Skin epidermis (tissue), 12 donors: ENCODE measurements around the gene YKT6.
A peak's percentile ranks its signal among the peaks of the same experiment; 100 is the strongest.
"Not testable (repeated sequence)": the region's sequence is repeated elsewhere in the genome, so short reads cannot be mapped to it uniquely, and the experiment has no call there.

Experiments
- H3K27ac ChIP-seq, 21 experiments: fragments of 200-600 bp; sonication (generic) in 11 of 21; one replicate each; pipeline ENCODE4 v1.5.0; 2020; ENCODE audit warnings: mild to moderate bottlenecking in 3 of 21, inconsistent platforms in 2 of 21, moderate library complexity in 2 of 21
- H3K4me3 ChIP-seq, 7 experiments: fragments of 200-600 bp; sonication (generic) in 2 of 7; one replicate each; pipeline ENCODE4 v1.5.0; 2020; ENCODE audit warnings: inconsistent platforms in 2 of 7, mild to moderate bottlenecking in 2 of 7, moderate library complexity in 1 of 7

The YKT6 gene

DNA sequence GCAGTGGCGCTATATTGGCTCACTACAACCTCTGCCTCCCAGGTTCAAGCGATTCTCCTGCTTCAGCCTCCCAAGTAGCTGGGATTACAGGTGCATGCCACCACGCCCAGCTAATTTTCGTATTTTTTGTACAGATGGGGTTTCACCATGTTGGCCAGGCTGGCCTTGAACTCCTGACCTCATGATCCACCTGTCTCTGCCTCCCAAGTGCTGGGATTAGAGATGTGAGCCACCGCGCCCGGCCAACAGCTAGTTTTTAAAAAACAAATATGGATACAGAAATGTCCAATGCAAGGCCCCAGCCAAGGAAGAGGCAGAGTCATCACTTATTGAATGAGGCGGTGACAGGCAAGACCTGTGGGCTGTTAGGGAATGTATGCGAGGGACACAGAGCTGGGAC lies 28.9 kb upstream of the YKT6 start:
- not testable (repeated sequence) for H3K4me3 ChIP-seq, H3K27ac ChIP-seq

DNA sequence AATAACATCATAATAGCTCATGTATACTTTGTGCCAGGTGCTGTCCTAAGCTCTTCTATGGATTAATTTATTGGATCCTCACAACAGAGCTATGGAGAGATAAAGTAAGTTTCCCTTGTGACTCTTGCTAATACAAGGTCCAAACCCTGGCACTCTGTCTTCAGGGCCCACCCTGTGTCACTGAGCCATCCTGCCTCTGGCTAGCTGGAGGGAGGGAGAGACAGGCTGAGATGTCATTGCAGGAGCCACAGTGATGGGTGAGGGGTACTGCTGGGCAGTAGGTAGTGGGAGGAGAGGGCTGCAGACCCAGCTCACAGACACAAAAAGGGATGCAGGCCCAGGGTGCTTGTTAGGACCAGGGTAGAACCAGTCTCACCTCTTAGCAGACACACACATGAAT lies 28.4 kb upstream of the YKT6 start:
- H3K27ac ChIP-seq: no peak overlapping the region
- no peak overlapping the region for H3K4me3 ChIP-seq

- Histone ChIP-seq H3K27ac (no peak overlapping the region), H3K4me3 (no peak overlapping the region)
Observed at GRCh38 chr7:44172803-44173424, 27.9 kb upstream of the YKT6 start.

DNA sequence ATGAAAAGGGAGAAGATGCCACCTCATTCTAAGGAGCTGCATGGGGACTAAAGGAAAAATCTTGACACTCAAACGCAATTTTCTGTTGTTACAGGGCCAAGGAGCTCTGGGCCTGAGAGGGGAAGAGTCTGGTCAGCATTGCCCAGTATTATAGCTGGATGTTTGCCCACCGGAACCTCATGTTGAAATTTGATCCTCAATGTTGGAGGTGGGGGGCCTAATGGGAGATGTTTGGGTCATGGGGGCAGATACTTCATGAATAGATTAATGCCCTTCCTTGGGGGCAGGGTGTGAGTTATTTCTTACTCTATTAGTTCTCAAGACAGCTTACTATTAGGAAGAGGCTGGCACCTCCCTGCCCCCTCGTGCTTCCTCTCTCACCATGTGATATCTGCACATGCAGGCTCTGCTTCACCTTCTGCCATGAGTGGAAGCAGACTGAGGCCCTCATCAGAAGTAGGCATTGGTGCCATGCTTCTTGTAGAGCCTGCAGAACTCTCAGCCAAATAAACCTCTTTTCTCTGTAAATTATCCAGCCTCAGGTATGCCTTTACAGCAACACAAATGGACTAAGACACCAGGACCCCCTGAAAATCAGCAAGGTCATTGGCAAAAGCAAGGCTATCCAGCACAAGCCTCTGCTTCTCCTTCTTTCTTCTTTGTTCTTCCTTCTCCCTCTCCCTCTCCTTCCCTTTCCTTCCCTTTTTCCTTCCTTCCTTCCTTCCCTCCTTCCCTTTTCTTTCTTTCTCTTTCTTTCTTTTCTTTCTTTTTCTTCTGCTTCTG lies 26.7 kb upstream of the YKT6 start:
- H3K27ac ChIP-seq: no peak overlapping the region
- no peak overlapping the region for H3K4me3 ChIP-seq

DNA sequence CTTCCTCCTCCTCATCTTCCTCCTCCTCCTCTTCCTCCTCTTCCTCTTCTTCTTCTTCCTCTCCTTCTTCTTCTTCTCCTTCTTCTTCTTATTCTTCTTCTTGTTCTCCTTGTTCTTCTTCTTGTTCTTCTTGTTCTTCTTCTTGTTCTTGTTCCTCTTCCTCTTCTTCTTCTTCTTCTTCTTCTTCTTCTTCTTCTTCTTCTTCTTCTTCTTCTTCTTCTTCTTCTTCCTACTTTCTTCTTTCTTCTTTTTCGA lies 26.2 kb upstream of the YKT6 start:
- not testable (repeated sequence) for H3K27ac ChIP-seq, H3K4me3 ChIP-seq

GRCh38 chr7:44175730-44176129 lies 25.0 kb upstream of the YKT6 start:
- Histone ChIP-seq H3K27ac (no peak overlapping the region), H3K4me3 (no peak overlapping the region)

- H3K27ac ChIP-seq: no peak overlapping the region
- H3K4me3 ChIP-seq: no peak overlapping the region
Observed at GRCh38 chr7:44176486-44176885, 24.3 kb upstream of the YKT6 start.

- Histone ChIP-seq H3K4me3 (no peak overlapping the region), H3K27ac (no peak overlapping the region)
Observed at GRCh38 chr7:44177570-44178131, 23.1 kb upstream of the YKT6 start.

DNA sequence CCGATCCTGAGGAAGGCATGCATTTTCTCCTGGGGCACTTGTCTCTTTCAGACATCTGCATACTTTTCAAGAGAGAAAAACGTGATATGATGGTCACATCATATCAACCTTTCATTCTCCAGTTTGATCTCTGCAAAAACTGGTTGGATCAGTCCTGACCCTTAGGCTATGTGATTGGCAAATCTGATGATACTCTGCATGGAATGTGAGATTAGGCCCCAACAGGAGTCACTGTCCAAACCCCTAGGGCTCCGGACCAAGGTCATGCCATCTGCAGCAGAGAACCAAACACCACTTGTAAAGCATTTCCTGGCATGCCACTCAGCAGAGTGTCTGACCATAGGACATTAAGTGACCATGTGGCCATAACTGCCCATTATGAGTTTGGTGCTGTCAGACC lies 20.1 kb upstream of the YKT6 start:
- Histone ChIP-seq H3K27ac (no peak overlapping the region), H3K4me3 (no peak overlapping the region)

DNA sequence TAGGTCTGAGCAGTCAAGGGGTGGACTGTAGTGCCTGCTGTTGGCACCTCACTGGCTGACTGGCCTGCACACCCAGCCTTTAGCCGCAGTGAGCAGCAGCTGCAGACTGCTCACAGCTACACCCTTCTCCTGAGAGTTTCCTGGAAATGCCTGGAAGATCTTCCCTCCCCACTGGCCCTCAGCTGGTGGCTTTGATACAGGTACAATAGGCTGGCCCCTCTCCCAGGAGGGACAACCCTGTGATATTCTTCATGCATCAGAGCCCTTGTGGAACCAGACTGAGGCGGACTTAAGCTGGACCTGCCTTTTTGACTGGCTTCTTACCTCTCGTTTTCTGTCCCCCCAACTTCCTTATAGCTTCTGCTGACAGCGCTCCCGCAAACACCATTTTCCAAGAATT lies 18.0 kb upstream of the YKT6 start:
- Histone ChIP-seq H3K4me3 (no peak overlapping the region), H3K27ac (no peak overlapping the region)

DNA sequence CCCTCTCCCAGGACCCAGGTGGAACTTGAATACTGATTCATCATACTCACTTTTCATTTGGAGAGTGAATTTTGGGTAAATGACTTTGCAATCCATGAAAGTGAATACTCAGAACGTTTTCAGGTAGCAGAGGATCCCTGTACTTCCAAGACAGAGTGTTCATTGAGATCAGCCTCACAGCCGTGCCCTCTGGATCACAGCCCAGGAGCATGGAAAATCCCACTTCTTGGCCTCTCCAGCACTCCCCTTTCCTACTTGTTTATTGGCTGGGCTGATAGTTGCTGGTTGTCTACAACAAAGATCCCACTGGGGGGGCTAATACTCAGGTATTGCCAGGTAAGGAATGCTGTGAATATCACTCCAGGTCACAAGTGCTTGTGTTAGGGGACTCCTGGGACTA lies 17.4 kb upstream of the YKT6 start:
- Histone ChIP-seq H3K27ac (no peak overlapping the region), H3K4me3 (no peak overlapping the region)

- H3K4me3 ChIP-seq: no peak overlapping the region
Observed at GRCh38 chr7:44184206-44184872, 16.4 kb upstream of the YKT6 start.

GRCh38 chr7:44184873-44185446 lies 15.8 kb upstream of the YKT6 start:
- Histone ChIP-seq H3K27ac (peak overlapping the region in 7 of 21 experiments; percentile 5 to 50 (median 27)), H3K4me3 (no peak overlapping the region)

More at GRCh38 chr7:44184206-44184872, 16.4 kb upstream of the YKT6 start:
- H3K27ac ChIP-seq: peak overlapping the region in 3 of 21 experiments; percentile 6 to 50 (median 43)

- H3K4me3 ChIP-seq: no peak overlapping the region
- no peak overlapping the region for H3K27ac ChIP-seq
Observed at GRCh38 chr7:44185729-44186128, 15.0 kb upstream of the YKT6 start.

DNA sequence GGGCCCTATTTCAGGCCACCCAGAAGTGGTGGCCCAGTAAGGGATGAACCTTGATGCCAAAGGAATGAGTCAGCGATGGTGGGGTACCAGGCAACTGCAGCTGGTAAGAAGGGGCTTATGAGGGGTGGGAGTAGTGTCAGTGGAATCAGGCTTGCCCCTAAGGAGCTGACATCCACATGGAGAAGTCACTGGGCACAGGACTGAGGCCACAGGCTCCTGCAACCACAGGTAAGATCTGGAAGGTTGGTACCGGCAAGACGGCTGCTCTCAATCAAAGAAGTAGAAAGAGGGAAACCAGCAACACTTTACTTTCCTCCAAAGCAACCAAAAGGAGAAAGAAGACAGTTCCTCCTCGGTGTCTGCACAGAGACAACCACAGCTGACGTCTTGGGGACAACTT lies 14.0 kb upstream of the YKT6 start:
- H3K27ac ChIP-seq: no peak overlapping the region
- H3K4me3 ChIP-seq: no peak overlapping the region

DNA sequence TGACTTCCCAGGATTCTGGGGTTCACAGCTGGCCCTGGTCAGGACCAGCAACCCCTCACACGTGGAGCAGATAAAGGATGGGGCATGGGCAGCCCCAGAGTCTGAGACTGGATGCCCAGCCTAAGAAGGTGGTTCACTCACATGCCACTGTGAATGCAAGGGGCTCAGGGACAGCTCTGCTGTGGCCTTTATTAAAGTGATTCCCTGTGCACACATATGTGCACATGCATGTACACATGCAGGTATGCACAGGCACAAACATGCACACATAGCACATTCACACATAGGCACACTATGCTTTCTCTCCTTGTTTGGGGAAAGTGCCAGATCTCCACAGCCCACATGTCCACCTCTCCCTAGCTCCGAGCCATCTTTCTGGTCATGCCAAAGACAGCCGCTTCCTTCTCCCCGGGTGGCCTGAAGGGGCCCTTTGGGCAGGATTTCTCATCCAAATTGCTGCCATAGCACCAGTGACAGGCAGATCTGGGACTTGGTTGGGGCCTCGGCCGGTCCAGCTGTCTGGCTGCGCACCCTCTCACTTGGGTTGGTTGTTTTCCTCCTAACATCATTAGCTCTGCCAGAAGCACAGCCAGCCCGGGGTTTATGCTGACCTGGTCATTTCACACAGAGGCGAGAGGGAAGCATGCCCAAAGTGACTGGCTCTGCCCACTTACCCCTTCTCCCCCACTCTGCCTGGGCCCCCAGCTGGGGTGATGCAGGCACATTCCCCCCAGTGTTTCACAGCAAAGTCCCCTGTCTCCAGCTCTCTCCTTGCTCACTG lies 13.0 kb upstream of the YKT6 start:
- Histone ChIP-seq H3K27ac (no peak overlapping the region), H3K4me3 (no peak overlapping the region)

GRCh38 chr7:44188480-44189225 lies 12.1 kb upstream of the YKT6 start:
- H3K27ac ChIP-seq: no peak overlapping the region
- no peak overlapping the region for H3K4me3 ChIP-seq

GRCh38 chr7:44189286-44189992 lies 11.3 kb upstream of the YKT6 start, which contains the start of gene GCK:
Gene GCK, minus strand, starts transcription at chr7:44189439. Its CDS starts 486 bp downstream, at chr7:44188953.
- Histone ChIP-seq H3K4me3 (no peak within 1 kb of the TSS), H3K27ac (no peak within 1 kb of the TSS)
